IMR-90 (cell line): ENCODE data around the gene TCF4. TPM values are rescaled to one million over a fixed set of nuclear protein-coding genes. Genes with fewer than 3 reads are reported as not detected.

ENCODE experiments used
- ATAC-seq: fragments of 200-7000 bp; cut with Tn5 transposase; 2 replicates; pipeline ENCODE4 v1.9.1; 2020; ENCODE audit warnings: low read depth, mild to moderate bottlenecking, moderate library complexity
- BruUV-seq: library from RNA; stranded (reverse); fragments of 400-500 nt; replicated peaks from 2 replicates; lab custom pipeline; 2021; lab: Mats Ljungman, UMichigan
- CTCF ChIA-PET: fragments of 300-600 bp; formaldehyde crosslinking; extraction: SDS; loops from one replicate; lab custom pipeline; 2021; ENCODE audit warnings: antibody characterized with exemption; lab: Yijun Ruan, JAX
- POLR2A ChIA-PET: fragments of 300-600 bp; sonication (Branson Sonifier 250); formaldehyde crosslinking; loops from one replicate; lab custom pipeline; 2022; ENCODE audit warnings: antibody characterized with exemption; ENCODE audit not compliant: unreplicated experiment; lab: Charles Lee
- DNase-seq: peaks from one replicate; pipeline ENCODE4 v3.0.0; 2013
- H2AFZ ChIP-seq: replicated peaks from 2 replicates; pipeline ENCODE3; 2013; ENCODE audit warnings: low read length, mild to moderate bottlenecking; ENCODE audit not compliant: poor library complexity
- H2AK5ac ChIP-seq: 2 replicates; pipeline ENCODE4 v1.6.1; 2013; ENCODE audit warnings: low read depth, low read length, inconsistent platforms
- H2AK9ac ChIP-seq: replicated peaks from 2 replicates; pipeline ENCODE3; 2013; ENCODE audit warnings: mild to moderate bottlenecking, low read depth, low read length, moderate library complexity; ENCODE audit not compliant: poor library complexity
- H2BK120ac ChIP-seq: 2 replicates; pipeline ENCODE4 v1.6.1; 2013; ENCODE audit warnings: low read depth, low read length, inconsistent platforms
- H2BK15ac ChIP-seq: 3 replicates; pipeline ENCODE4 v1.6.1; 2013; ENCODE audit warnings: low read depth, low read length, inconsistent platforms
- H2BK20ac ChIP-seq: 2 replicates; pipeline ENCODE4 v1.6.1; 2013; ENCODE audit warnings: low read depth, mild to moderate bottlenecking, inconsistent platforms, low read length, moderate library complexity
- H2BK5ac ChIP-seq: 2 replicates; pipeline ENCODE4 v1.6.1; 2013; ENCODE audit warnings: mild to moderate bottlenecking, low read depth, low read length, inconsistent platforms; ENCODE audit not compliant: poor library complexity, severe bottlenecking
- H3K14ac ChIP-seq: replicated peaks from 2 replicates; pipeline ENCODE4 v1.6.1; 2013; ENCODE audit warnings: low read depth, low read length, inconsistent platforms
- H3K18ac ChIP-seq: 2 replicates; pipeline ENCODE4 v1.6.1; 2013; ENCODE audit warnings: low read depth, low read length, control low read depth
- H3K23ac ChIP-seq: 2 replicates; pipeline ENCODE4 v1.6.1; 2013; ENCODE audit warnings: low read depth, low read length, inconsistent platforms
- H3K27ac ChIP-seq: 2 replicates; pipeline ENCODE4 v1.5.1; 2013; ENCODE audit warnings: mild to moderate bottlenecking, control low read depth, low read length; ENCODE audit not compliant: insufficient read depth
- H3K27me3 ChIP-seq: 2 replicates; pipeline ENCODE4 v1.6.1; 2013; ENCODE audit warnings: low read length; ENCODE audit not compliant: control insufficient read depth, insufficient read depth
- H3K36me3 ChIP-seq: 2 replicates; pipeline ENCODE4 v1.6.1; 2013; ENCODE audit warnings: low read length, mixed read lengths; ENCODE audit not compliant: control insufficient read depth, insufficient read depth
- H3K4ac ChIP-seq: 2 replicates; pipeline ENCODE4 v1.6.1; 2013; ENCODE audit warnings: low read depth, low read length, inconsistent platforms
- H3K4me1 ChIP-seq: 2 replicates; pipeline ENCODE4 v1.6.1; 2013; ENCODE audit warnings: low read length, mixed read lengths; ENCODE audit not compliant: control insufficient read depth, insufficient read depth
- H3K4me2 ChIP-seq: 2 replicates; pipeline ENCODE4 v1.6.1; 2013; ENCODE audit warnings: low read depth, mild to moderate bottlenecking, control low read depth, low read length, moderate library complexity
- H3K4me3 ChIP-seq: 2 replicates; pipeline ENCODE4 v1.5.1; 2013; ENCODE audit warnings: low read depth, mild to moderate bottlenecking, control low read depth, low read length, moderate library complexity; ENCODE audit not compliant: insufficient read depth
- H3K56ac ChIP-seq: 2 replicates; pipeline ENCODE4 v1.6.1; 2013; ENCODE audit warnings: low read length, inconsistent platforms; ENCODE audit not compliant: insufficient read depth; ENCODE audit errors: extremely low read depth
- H3K79me1 ChIP-seq, 2 experiments: 2 replicates each; pipeline ENCODE4 v1.6.1; 2013; ENCODE audit warnings: low read length in 2 of 2, inconsistent platforms in 1 of 2, low read depth in 1 of 2
- H3K9ac ChIP-seq: 2 replicates; pipeline ENCODE4 v1.6.1; 2013; ENCODE audit warnings: low read depth, low read length, control low read depth
- H3K9me1 ChIP-seq: 2 replicates; pipeline ENCODE4 v1.6.1; 2013; ENCODE audit warnings: low read length, inconsistent platforms; ENCODE audit not compliant: insufficient read depth
- H3K9me3 ChIP-seq: 2 replicates; pipeline ENCODE4 v1.6.1; 2013; ENCODE audit warnings: low read length; ENCODE audit not compliant: control insufficient read depth, insufficient read depth
- H4K20me1 ChIP-seq: 2 replicates; pipeline ENCODE4 v1.6.1; 2013; ENCODE audit warnings: low read length, inconsistent platforms; ENCODE audit not compliant: insufficient read depth
- H4K5ac ChIP-seq: 2 replicates; pipeline ENCODE4 v1.6.1; 2013; ENCODE audit warnings: mild to moderate bottlenecking, low read depth, low read length, control low read depth
- H4K8ac ChIP-seq, 2 experiments: 2 replicates each; pipeline ENCODE4 v1.6.1; 2013; ENCODE audit warnings: low read depth in 2 of 2, low read length in 2 of 2, control low read depth in 1 of 2, inconsistent platforms in 1 of 2
- H4K91ac ChIP-seq: 2 replicates; pipeline ENCODE4 v1.6.1; 2013; ENCODE audit warnings: low read depth, low read length, inconsistent platforms; ENCODE audit not compliant: insufficient read depth
- BHLHE40 ChIP-seq: fragments of 150-350 bp; IDR thresholded peaks from 2 replicates; pipeline ENCODE4 v1.6.1; 2016; ENCODE audit warnings: mild to moderate bottlenecking, low read depth, low read length
- CEBPB ChIP-seq: IDR thresholded peaks from 2 replicates; pipeline ENCODE4 v1.6.1; 2012; ENCODE audit warnings: low read depth, low read length, improper control_type of control experiment
- CHD1 ChIP-seq: IDR thresholded peaks from 2 replicates; pipeline ENCODE4 v1.6.1; 2012; ENCODE audit warnings: low read depth, low read length, improper control_type of control experiment
- FOS ChIP-seq: fragments of 150-350 bp; IDR thresholded peaks from 2 replicates; pipeline ENCODE4 v1.6.1; 2016; ENCODE audit warnings: low read depth, low read length
- MAFK ChIP-seq: IDR thresholded peaks from 2 replicates; pipeline ENCODE4 v1.6.1; 2012; ENCODE audit warnings: low read depth, low read length, improper control_type of control experiment
- MAZ ChIP-seq: IDR thresholded peaks from 2 replicates; pipeline ENCODE4 v1.6.1; 2012; ENCODE audit warnings: low read depth, mild to moderate bottlenecking, low read length, improper control_type of control experiment, moderate library complexity, borderline replicate concordance
- MXI1 ChIP-seq: IDR thresholded peaks from 2 replicates; pipeline ENCODE4 v1.6.1; 2012; ENCODE audit warnings: low read depth, mild to moderate bottlenecking, low read length, moderate library complexity, borderline replicate concordance
- NFE2L2 ChIP-seq: fragments of 150-350 bp; IDR thresholded peaks from 2 replicates; pipeline ENCODE4 v1.6.1; 2016; ENCODE audit warnings: low read depth, mild to moderate bottlenecking, low read length
- POLR2A ChIP-seq: IDR thresholded peaks from 2 replicates; pipeline ENCODE4 v1.6.1; 2012; ENCODE audit warnings: mild to moderate bottlenecking, low read depth, low read length
- RAD21 ChIP-seq: IDR thresholded peaks from 2 replicates; pipeline ENCODE4 v1.6.1; 2012; ENCODE audit warnings: low read length, improper control_type of control experiment
- RCOR1 ChIP-seq: IDR thresholded peaks from 2 replicates; pipeline ENCODE4 v1.6.1; 2012; ENCODE audit warnings: mild to moderate bottlenecking, low read length, improper control_type of control experiment; ENCODE audit not compliant: insufficient replicate concordance
- RFX5 ChIP-seq: IDR thresholded peaks from 2 replicates; pipeline ENCODE4 v1.8.0; 2012; ENCODE audit warnings: low read depth, mild to moderate bottlenecking, low read length, moderate library complexity
- SMC3 ChIP-seq: fragments of 150-350 bp; IDR thresholded peaks from 2 replicates; pipeline ENCODE4 v1.6.1; 2016; ENCODE audit warnings: low read depth, mild to moderate bottlenecking, antibody characterized with exemption, low read length, moderate library complexity
- WGBS, 2 experiments: methylation state at CpG; one replicate each; pipeline versions ENCODE4 v1.1.5 to v1.1.7; 2013; ENCODE audit warnings: missing lambda C conversion rate in 2 of 2; ENCODE audit not compliant: insufficient read length in 1 of 2; ENCODE audit errors: extremely low coverage in 2 of 2; 5-methylcytosine and 5-hydroxymethylcytosine counted together
- dilution Hi-C: fragments of 300-500 bp; cut with HindIII; formaldehyde crosslinking; loops from one replicate; pipeline ENCODE4 v1.14.3; 2018; ENCODE audit warnings: low sequenced_read_pairs; ENCODE audit not compliant: unreplicated experiment
- in situ Hi-C: fragments of 300-500 bp; cut with MboI; formaldehyde crosslinking; loops from 3 replicates; pipeline ENCODE4 v1.14.3; 2019; ENCODE audit warnings: low sequenced_read_pairs, inconsistent platforms, mixed read lengths
- intact Hi-C: fragments of 100-400 bp; cut with micrococcal nuclease; formaldehyde crosslinking; loops from 2 replicates; pipeline ENCODE4 v1.10.0; 2022
- polyA plus RNA-seq, 3 experiments: library from polyadenylated mRNA; depleted of rRNA; stranded (reverse); fragments of >200 nt; gene quantifications; 2 replicates each; pipeline ENCODE4 v1.2.3, GENCODE V29; 2012; ENCODE audit warnings: low replicate concordance in 1 of 3
- total RNA-seq: library from RNA; depleted of rRNA; stranded (reverse); fragments of >200 nt; gene quantifications from 2 replicates; pipeline ENCODE4 v1.2.3, GENCODE V29; 2012
- TF ChIP-seq, protein P1 (sequence below): fragments of 150-350 bp; IDR thresholded peaks from 2 replicates; pipeline ENCODE4 v1.6.1; 2017; ENCODE audit warnings: mild to moderate bottlenecking, antibody characterized with exemption, low read length, low read depth
- TF ChIP-seq, protein P2 (sequence below): fragments of 150-350 bp; IDR thresholded peaks from 2 replicates; pipeline ENCODE4 v1.6.1; 2016; ENCODE audit warnings: low read depth, mild to moderate bottlenecking, low read length, moderate library complexity, borderline replicate concordance

The TCF4 gene
- total and polyA plus RNA-seq, 2 of the 4 experiments (the other 2 are of a cell fraction) = 30.0 to 87.1 TPM

DNA sequence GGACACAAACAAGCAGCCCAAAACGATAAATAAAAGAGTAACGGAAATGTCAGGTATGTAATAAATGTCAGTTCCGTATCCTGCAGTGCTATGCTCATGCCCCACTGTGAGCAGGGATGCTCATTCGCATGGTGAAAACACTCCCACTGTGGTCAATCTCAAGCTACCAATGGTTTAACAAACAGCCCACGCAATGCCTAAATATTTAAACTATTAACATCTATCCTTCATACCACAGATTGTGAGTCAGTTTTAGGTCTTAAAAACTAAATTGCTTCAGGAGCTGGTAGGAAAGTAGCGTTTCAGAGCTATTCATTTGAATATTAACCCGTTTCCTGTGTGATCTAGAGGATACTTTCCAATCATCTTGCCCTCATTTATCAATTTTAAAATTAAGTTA is 207.4 kb downstream of the TCF4 start:
- Histone ChIP-seq H3K14ac (no peak overlapping the region), H3K4me1 (no peaks in the 10 kb centered on the region; the same call in 1 of the 2 replicates), H3K9ac (no peak overlapping the region), H3K9me1 (0 out of 2 replicates have a peak, but pooled peaks cover 4% of the 10 kb centered on the region), H3K23ac (no peak overlapping the region), H3K9me3 (peaks cover 2% of the 10 kb centered on the region; the same call in 1 of the 2 replicates), H2AFZ (no peak overlapping the region), H3K27ac (no peak overlapping the region), H4K91ac (no peak overlapping the region), H3K18ac (no peak overlapping the region), H2AK5ac (no peak overlapping the region), H4K8ac (no peak overlapping the region), H2BK5ac (no peak overlapping the region), H2BK15ac (no peak overlapping the region), H3K4me3 (no peak overlapping the region), H4K5ac (no peak overlapping the region), H3K27me3 (no peaks in the 10 kb centered on the region), H4K20me1 (peaks cover 16% of the 10 kb centered on the region; the same call in 1 of the 2 replicates), H3K56ac (no peak overlapping the region), H2BK120ac (no peak overlapping the region), H2AK9ac (no peak overlapping the region), H3K4me2 (no peak overlapping the region), H3K79me1 (peaks cover 47 to 80% of the 10 kb centered on the region in 2 experiments), H3K4ac (no peak overlapping the region), H2BK20ac (no peak overlapping the region), H3K36me3 (peaks cover 2% of the 10 kb centered on the region; the same call in 1 of the 2 replicates)
- TF ChIP-seq BHLHE40 = no peak
- TF ChIP-seq SMC3 = no peak
- no peak for TF ChIP-seq CEBPB
- no peak for TF ChIP-seq POLR2A
- no peak for TF ChIP-seq FOS
- no peak for TF ChIP-seq NFE2L2
- no peak for TF ChIP-seq RFX5
- no peak for TF ChIP-seq MAFK
- TF ChIP-seq, protein P1, sequence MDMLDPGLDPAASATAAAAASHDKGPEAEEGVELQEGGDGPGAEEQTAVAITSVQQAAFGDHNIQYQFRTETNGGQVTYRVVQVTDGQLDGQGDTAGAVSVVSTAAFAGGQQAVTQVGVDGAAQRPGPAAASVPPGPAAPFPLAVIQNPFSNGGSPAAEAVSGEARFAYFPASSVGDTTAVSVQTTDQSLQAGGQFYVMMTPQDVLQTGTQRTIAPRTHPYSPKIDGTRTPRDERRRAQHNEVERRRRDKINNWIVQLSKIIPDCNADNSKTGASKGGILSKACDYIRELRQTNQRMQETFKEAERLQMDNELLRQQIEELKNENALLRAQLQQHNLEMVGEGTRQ = no peak
- no peak for TF ChIP-seq RCOR1
- TF ChIP-seq RAD21 = no peak
- TF ChIP-seq, protein P2, sequence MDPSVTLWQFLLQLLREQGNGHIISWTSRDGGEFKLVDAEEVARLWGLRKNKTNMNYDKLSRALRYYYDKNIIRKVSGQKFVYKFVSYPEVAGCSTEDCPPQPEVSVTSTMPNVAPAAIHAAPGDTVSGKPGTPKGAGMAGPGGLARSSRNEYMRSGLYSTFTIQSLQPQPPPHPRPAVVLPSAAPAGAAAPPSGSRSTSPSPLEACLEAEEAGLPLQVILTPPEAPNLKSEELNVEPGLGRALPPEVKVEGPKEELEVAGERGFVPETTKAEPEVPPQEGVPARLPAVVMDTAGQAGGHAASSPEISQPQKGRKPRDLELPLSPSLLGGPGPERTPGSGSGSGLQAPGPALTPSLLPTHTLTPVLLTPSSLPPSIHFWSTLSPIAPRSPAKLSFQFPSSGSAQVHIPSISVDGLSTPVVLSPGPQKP = no peak
- TF ChIP-seq MAZ = no peak
- no peak for TF ChIP-seq MXI1
- TF ChIP-seq CHD1 = no peak
- WGBS, 2 experiments = 100% methylated on average over 2 of the region's 7 CpGs; no CpG with 5 or more reads in 1 of the 2 experiments
- ChIA-PET CTCF (interaction anchor here (1.2 kb wide), 1 partner anchor 36 kb away, joined by 3 read pairs; no protein-coding TSS in a partner anchor), POLR2A (no interaction called here)
- DNase-seq (peak; percentile 60), ATAC-seq (peak; percentile 73)
- dilution Hi-C loops (no loop called here), in situ Hi-C loops (no loop called here), intact Hi-C loops (no loop called here)
- no TSS peak for BruUV-seq
